IPS-18c (cell line): ENCODE results near the gene BACH1.
"Not testable (repeated sequence)": the region's sequence is repeated elsewhere in the genome, so short reads cannot be mapped to it uniquely, and the experiment has no call there.

Experiments used
- H3K4me3 ChIP-seq: 2 replicates; pipeline ENCODE4 v1.7.0; 2013; ENCODE audit warnings: low read depth, mild to moderate bottlenecking, low read length, moderate library complexity; ENCODE audit not compliant: insufficient read depth
- H3K9me3 ChIP-seq: one replicate; pipeline ENCODE4 v1.6.1; 2013; ENCODE audit warnings: mild to moderate bottlenecking, low read length, moderate library complexity; ENCODE audit not compliant: control insufficient read depth, insufficient read depth

Gene BACH1

DNA sequence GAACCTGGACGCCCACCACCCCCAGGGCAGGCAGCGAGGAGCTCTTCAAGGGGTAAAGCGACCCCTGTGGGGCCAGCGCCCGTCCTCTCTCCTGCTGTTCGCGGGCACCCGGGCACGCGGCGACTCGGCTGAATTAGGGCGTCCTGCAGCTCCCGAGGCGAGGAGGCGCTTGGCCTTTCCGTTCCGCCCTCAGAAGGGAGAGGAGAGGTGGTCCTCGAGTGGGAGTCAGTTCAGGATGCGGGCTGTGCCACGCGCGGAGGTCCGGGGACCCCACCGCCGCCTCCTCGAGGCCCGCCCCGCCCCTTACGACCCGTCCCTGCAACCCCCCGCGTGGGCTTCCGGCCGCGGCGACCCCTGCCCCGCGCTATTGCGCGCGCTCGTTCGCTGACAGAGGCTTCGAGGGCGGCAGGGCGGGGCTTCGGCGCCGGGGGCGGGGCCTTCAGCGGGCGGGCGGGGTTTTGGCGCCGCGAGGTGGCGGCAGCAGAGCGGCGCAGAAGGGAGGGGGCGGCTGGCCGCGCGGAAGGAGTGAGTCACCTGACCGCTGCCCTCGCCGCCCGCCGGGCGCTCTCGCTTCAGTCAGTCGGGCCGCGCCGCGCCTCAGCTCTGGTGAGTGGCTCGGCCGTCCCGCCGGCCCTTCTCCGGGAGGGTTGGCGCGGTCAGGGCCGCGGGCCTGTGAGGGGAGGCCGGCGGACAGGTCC, at the start of gene BACH1:
Gene BACH1 (plus strand): TSS at position 575 of the 698 bp plus-strand sequence. CDS start 22,359 bp downstream, outside the sequence.
- peak within 1 kb of the TSS; percentile 90 for H3K4me3 ChIP-seq
- no peaks in the 10 kb centered on the region for H3K9me3 ChIP-seq

GRCh38 chr21:29249289-29249688, 49.4 kb upstream of the BACH1 start:
- not testable (repeated sequence) for H3K9me3 ChIP-seq, H3K4me3 ChIP-seq

GRCh38 chr21:29250636-29251035, 48.1 kb upstream of the BACH1 start:
- no peak overlapping the region for H3K4me3 ChIP-seq
- H3K9me3 ChIP-seq: no peaks in the 10 kb centered on the region

GRCh38 chr21:29253861-29254260, 44.9 kb upstream of the BACH1 start:
- H3K9me3 ChIP-seq, H3K4me3 ChIP-seq: not testable (repeated sequence)

DNA sequence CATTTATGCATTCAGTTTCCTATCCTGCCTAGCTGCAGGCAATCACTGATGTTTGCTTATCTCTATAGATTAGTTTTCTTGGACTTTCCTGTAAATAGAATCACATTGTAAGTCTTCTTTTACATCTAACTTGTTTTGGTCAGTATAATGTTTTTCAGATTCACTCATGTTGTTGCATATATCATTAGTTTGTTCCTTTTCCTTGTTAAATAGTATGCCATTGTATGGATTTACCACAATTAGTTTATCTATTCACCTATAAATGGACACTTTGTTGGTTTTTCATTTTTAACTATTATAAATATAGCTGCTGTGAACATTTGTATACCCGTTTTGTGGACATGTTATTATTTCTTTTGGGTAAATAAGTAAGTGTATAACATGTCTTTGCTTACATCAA, 44.2 kb upstream of the BACH1 start:
- Histone ChIP-seq H3K9me3 (no peaks in the 10 kb centered on the region), H3K4me3 (no peak overlapping the region)

- no peaks in the 10 kb centered on the region for H3K9me3 ChIP-seq
- H3K4me3 ChIP-seq: no peak overlapping the region
These were observed 42.4 kb upstream of the BACH1 start for GRCh38 chr21:29256126-29256910.

GRCh38 chr21:29257701-29258100, 41.0 kb upstream of the BACH1 start:
- Histone ChIP-seq H3K9me3 (no peaks in the 10 kb centered on the region), H3K4me3 (no peak overlapping the region)

DNA sequence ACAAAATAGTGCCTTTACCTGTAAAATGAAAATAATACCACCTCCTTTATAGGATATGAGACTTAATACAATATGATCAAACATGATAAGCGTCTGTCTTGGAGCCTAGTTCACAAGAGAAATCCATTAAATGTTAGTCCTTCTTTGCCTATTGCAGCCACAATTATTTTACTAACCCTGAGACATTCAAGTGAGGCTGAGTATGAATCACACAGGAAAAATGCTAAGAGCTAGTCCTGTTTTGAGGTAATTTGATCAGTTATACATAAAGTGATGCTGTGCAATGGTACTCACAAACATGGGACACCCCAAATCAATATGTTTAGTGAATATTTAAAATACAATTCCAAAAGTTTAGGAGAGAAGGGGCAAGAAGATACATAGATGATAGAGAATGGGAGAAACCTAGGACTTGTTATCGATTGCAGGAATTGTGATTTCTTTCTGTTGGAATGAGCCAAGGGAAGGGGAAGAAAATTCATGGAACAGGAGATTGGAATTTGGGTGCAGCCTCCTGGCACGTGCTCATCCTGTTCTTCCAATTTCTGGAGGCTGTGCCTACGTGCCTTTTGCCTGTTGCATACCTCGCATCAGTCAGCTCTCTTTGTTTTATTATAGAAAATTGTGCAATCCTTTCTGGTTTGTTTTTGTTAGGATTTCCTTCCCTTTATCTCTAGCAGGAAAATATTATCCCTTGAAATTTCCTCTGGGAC, 39.9 kb upstream of the BACH1 start:
- Histone ChIP-seq H3K4me3 (no peak overlapping the region), H3K9me3 (no peaks in the 10 kb centered on the region)

- H3K4me3 ChIP-seq: no peak overlapping the region
- no peaks in the 10 kb centered on the region for H3K9me3 ChIP-seq
These were observed 38.3 kb upstream of the BACH1 start for GRCh38 chr21:29260461-29260860.

DNA sequence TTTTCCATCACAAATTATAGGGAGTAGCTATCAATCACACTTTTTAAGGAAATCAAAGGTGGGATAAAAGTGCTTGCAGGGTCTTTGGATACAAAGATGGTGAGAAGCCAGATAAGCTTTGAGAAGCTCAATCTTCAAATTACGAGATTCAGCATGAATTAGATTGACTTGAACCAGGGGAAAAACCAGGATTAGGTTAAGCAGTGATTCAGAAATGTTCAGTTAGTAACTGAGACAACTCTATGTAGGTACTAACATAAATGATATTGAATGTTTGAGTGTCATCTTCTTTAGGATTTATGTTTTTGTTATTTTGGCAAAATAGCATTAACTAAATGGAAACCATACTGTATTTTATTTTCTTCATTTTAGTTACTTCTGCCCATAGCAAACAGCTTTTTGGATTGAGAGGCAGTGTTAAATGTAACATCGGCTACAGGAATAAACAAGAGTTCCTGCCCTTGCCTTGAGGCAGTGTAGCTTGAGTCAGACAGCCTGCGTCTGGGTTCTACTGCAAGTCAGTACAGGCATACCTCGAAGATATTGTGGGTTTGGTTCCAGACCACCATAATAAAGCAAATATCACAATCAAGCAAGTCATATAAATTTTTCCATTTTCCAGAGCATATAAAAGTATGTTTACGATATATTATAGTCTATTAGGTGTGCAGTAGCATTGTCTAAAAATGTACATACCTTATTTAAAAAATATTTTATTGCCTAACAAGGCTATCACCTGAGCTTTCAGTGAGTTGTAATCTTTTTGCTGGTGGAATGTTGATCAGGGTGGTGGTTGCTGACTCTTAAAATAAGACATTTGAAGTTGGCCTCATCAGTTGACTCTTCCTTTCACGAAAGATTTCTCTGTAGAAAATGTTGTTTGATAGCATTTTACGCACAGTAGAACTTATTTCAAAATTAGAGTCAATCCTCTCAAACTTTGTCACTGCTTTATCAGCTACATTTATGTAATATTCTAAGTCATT, 36.9 kb upstream of the BACH1 start:
- H3K4me3 ChIP-seq: no peak overlapping the region
- no peaks in the 10 kb centered on the region for H3K9me3 ChIP-seq

- H3K4me3 ChIP-seq: no peak overlapping the region
These were observed 34.0 kb upstream of the BACH1 start for GRCh38 chr21:29264721-29265120.

GRCh38 chr21:29265690-29266479, 32.8 kb upstream of the BACH1 start:
- Histone ChIP-seq H3K9me3 (no peaks in the 10 kb centered on the region), H3K4me3 (no peak overlapping the region)

More at GRCh38 chr21:29264721-29265120, 34.0 kb upstream of the BACH1 start:
- H3K9me3 ChIP-seq: no peaks in the 10 kb centered on the region

GRCh38 chr21:29267666-29268065, 31.1 kb upstream of the BACH1 start:
- Histone ChIP-seq H3K9me3 (no peaks in the 10 kb centered on the region), H3K4me3 (no peak overlapping the region)

- H3K9me3 ChIP-seq: no peaks in the 10 kb centered on the region
- no peak overlapping the region for H3K4me3 ChIP-seq
These were observed 26.8 kb upstream of the BACH1 start for GRCh38 chr21:29271927-29272333.

- Histone ChIP-seq H3K9me3 (no peaks in the 10 kb centered on the region), H3K4me3 (no peak overlapping the region)
These were observed 21.3 kb upstream of the BACH1 start for GRCh38 chr21:29277442-29277841.

- Histone ChIP-seq H3K4me3 (no peak overlapping the region), H3K9me3 (no peaks in the 10 kb centered on the region)
These were observed 19.2 kb upstream of the BACH1 start for GRCh38 chr21:29279558-29279957.
